Fibroblast of the aortic adventitia (primary cell): ENCODE data around the gene GPER1. TPM values are rescaled to one million over a fixed set of nuclear protein-coding genes. Genes with fewer than 3 reads are reported as not detected.
A peak's percentile ranks its signal among the peaks of the same experiment; 100 is the strongest.

ENCODE experiments used
- DNase-seq: peaks from one replicate; pipeline ENCODE4 v3.0.0-alpha.2; 2010; ENCODE audit warnings: low read depth
- H3K4me3 ChIP-seq: 2 replicates; pipeline ENCODE4 v1.5.1; 2011; ENCODE audit warnings: low read depth, mild to moderate bottlenecking, control low read depth, low read length, moderate library complexity
- total RNA-seq: library from RNA; depleted of rRNA; stranded (reverse); fragments of >200 nt; gene quantifications from 2 replicates; pipeline ENCODE4 v1.2.3, GENCODE V29; 2012; ENCODE audit warnings: low replicate concordance
- TF ChIP-seq, protein P1 (sequence below): IDR thresholded peaks from 2 replicates; pipeline ENCODE4 v1.5.1; 2011; ENCODE audit warnings: mild to moderate bottlenecking, low read length, control low read depth, inconsistent platforms; ENCODE audit not compliant: insufficient read depth

Gene GPER1
- total RNA-seq, 1 donor, result 6.4 TPM

- TF ChIP-seq, protein P1, sequence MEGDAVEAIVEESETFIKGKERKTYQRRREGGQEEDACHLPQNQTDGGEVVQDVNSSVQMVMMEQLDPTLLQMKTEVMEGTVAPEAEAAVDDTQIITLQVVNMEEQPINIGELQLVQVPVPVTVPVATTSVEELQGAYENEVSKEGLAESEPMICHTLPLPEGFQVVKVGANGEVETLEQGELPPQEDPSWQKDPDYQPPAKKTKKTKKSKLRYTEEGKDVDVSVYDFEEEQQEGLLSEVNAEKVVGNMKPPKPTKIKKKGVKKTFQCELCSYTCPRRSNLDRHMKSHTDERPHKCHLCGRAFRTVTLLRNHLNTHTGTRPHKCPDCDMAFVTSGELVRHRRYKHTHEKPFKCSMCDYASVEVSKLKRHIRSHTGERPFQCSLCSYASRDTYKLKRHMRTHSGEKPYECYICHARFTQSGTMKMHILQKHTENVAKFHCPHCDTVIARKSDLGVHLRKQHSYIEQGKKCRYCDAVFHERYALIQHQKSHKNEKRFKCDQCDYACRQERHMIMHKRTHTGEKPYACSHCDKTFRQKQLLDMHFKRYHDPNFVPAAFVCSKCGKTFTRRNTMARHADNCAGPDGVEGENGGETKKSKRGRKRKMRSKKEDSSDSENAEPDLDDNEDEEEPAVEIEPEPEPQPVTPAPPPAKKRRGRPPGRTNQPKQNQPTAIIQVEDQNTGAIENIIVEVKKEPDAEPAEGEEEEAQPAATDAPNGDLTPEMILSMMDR, result no peak
- no peak for DNase-seq
- H3K4me3 ChIP-seq, result no peak overlapping the region
Observed at GRCh38 chr7:1064581-1064980, 23.3 kb upstream of the GPER1 start.

DNA sequence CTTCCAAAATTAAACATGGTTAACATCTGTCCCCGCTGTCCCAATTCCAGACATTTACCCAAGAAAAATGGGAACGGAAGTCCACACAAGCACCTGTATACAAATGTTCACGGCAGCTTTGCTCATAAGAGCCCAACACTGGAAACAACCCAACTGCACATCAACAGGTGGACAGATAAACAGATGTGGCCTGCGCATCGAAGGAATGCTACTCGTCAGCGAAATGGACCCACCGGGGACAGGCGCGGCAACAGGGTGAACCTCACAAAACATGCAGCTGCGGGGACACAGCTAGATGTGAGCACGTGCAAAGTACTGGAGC is 22.7 kb upstream of the GPER1 start:
- no peak for DNase-seq
- H3K4me3 ChIP-seq, result no peak overlapping the region
- TF ChIP-seq, protein P1, result no peak

- TF ChIP-seq, protein P1, result peak; percentile 90
- peak; percentile 71 for DNase-seq
- peak overlapping the region; percentile 39 for H3K4me3 ChIP-seq
Observed at GRCh38 chr7:1065585-1066241, 22.2 kb upstream of the GPER1 start.

DNA sequence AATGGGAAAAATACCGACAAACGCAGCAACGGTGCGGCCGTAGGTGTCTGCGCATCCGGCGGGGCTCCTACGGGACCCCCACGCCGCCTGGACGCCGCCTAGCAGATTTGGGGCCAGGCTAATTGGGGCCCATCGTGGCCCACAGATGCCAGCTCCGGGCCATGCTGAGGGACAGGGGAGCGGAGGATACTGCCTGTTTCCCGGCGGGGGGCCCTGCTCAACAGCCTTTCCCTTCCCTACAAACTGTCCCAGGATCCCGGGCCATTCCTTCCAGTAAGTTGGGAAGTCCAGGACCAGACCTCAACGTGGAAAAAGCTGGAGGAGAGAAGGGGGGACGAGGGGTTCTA is 21.7 kb upstream of the GPER1 start:
- no peak overlapping the region for H3K4me3 ChIP-seq
- DNase-seq, result no peak
- TF ChIP-seq, protein P1, result no peak

DNA sequence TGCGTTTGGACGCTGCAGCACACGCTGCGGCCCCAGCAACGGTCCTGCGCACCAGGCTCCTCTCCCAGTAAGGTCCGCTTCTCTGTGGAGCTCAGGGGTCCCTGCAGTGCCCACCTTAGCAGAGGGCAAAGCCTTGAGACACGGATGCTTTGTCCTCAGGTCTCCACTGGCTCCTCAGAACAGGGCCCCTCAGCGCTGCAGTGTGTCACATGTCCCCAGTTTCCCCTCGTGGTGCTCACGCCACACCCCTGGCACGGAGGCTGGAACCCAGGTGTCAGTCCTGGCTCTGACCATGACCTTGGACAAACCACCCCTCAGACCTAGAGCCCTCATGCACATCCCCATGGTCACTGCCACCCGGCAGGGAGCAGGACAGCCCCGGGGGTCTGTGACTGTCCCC is 19.9 kb upstream of the GPER1 start:
- TF ChIP-seq, protein P1, result no peak
- H3K4me3 ChIP-seq, result no peak overlapping the region
- no peak for DNase-seq

DNA sequence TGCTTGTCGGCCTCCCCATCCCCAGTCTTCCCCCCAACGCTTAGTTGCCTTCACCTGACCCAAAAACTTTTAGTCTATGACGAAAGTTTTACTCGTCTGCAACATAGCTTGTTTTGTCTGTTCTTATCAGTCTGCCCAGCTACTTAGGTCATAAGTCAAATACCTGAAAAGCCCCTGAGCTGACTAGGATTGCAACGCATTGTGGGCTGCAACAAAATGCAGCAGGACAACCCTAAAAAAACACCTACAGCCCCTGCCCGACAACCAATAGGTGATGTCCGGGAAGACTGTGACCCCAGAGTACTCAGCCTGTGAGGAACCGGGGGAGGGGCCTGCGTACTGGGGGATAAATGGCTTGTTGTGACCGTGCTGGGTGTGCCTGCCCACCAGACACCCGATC is 19.3 kb upstream of the GPER1 start:
- H3K4me3 ChIP-seq, result no peak overlapping the region
- TF ChIP-seq, protein P1, result no peak
- no peak for DNase-seq

- TF ChIP-seq, protein P1, result no peak
- DNase-seq, result no peak
Observed at GRCh38 chr7:1070544-1071011, 17.3 kb upstream of the GPER1 start.

More at GRCh38 chr7:1070544-1071011, 17.3 kb upstream of the GPER1 start:
- no peak overlapping the region for H3K4me3 ChIP-seq
